Panc1 (cell line): ENCODE results near the gene NOS1.

Source experiments
- POLR2AphosphoS5 ChIP-seq: IDR thresholded peaks from 2 replicates; pipeline ENCODE4 v1.6.1; 2012; ENCODE audit warnings: mild to moderate bottlenecking, low read depth, low read length, moderate library complexity
- TCF7L2 ChIP-seq: IDR thresholded peaks from 2 replicates; pipeline ENCODE4 v1.6.1; 2011; ENCODE audit warnings: mild to moderate bottlenecking, low read depth, low read length, inconsistent platforms
- TF ChIP-seq, protein P1 (sequence below): fragments of 450-650 bp; IDR thresholded peaks from 2 replicates; pipeline ENCODE4 v1.5.1; 2017; ENCODE audit warnings: mild to moderate bottlenecking

- TF ChIP-seq, protein P1, sequence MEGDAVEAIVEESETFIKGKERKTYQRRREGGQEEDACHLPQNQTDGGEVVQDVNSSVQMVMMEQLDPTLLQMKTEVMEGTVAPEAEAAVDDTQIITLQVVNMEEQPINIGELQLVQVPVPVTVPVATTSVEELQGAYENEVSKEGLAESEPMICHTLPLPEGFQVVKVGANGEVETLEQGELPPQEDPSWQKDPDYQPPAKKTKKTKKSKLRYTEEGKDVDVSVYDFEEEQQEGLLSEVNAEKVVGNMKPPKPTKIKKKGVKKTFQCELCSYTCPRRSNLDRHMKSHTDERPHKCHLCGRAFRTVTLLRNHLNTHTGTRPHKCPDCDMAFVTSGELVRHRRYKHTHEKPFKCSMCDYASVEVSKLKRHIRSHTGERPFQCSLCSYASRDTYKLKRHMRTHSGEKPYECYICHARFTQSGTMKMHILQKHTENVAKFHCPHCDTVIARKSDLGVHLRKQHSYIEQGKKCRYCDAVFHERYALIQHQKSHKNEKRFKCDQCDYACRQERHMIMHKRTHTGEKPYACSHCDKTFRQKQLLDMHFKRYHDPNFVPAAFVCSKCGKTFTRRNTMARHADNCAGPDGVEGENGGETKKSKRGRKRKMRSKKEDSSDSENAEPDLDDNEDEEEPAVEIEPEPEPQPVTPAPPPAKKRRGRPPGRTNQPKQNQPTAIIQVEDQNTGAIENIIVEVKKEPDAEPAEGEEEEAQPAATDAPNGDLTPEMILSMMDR, result no peak
- TF ChIP-seq TCF7L2 (no peak), POLR2AphosphoS5 (no peak)
Measured at GRCh38 chr12:117193903-117194302, 167.5 kb downstream of the NOS1 start.
